Small intestine (tissue), 7 donors: ENCODE data around the gene ELP5. TPM values are rescaled to one million over a fixed set of nuclear protein-coding genes. Genes with fewer than 3 reads are reported as not detected.
A peak's percentile ranks its signal among the peaks of the same experiment; 100 is the strongest.

Experiments
- DNase-seq, 2 donors: peaks; one replicate each; pipeline versions ENCODE4 v3.0.0 to v3.0.0-alpha.2; 2013
- FAIRE-seq: peaks from 2 replicates; lab custom pipeline; 2012; peaks lifted over from hg19 to GRCh38; lab: Jason Lieb, UNC
- H3K27ac ChIP-seq, 3 donors: one replicate each; pipeline ENCODE4 v1.5.1; 2013; ENCODE audit warnings: low read length in 2 of 3, mild to moderate bottlenecking in 2 of 3, control low read depth in 1 of 3, inconsistent platforms in 1 of 3, low read depth in 1 of 3, moderate library complexity in 1 of 3
- H3K27me3 ChIP-seq, 3 donors: one replicate each; pipeline ENCODE4 v1.6.1; 2013; ENCODE audit warnings: low read length in 3 of 3, inconsistent platforms in 1 of 3; ENCODE audit not compliant: control insufficient read depth in 3 of 3, insufficient read depth in 3 of 3
- H3K36me3 ChIP-seq, 3 donors: one replicate each; pipeline ENCODE4 v1.6.1; 2013; ENCODE audit warnings: low read length in 3 of 3, inconsistent platforms in 1 of 3, low read depth in 1 of 3, mild to moderate bottlenecking in 1 of 3, moderate library complexity in 1 of 3; ENCODE audit not compliant: control insufficient read depth in 3 of 3, insufficient read depth in 2 of 3
- H3K4me1 ChIP-seq, 3 donors: one replicate each; pipeline ENCODE4 v1.6.1; 2013; ENCODE audit warnings: low read length in 2 of 3, inconsistent platforms in 1 of 3, low read depth in 1 of 3, mild to moderate bottlenecking in 1 of 3, moderate library complexity in 1 of 3; ENCODE audit not compliant: control insufficient read depth in 3 of 3, insufficient read depth in 2 of 3
- H3K4me3 ChIP-seq, 3 donors: one replicate each; pipeline ENCODE4 v1.5.1; 2013; ENCODE audit warnings: low read length in 3 of 3, control low read depth in 1 of 3, inconsistent platforms in 1 of 3, low read depth in 1 of 3, mild to moderate bottlenecking in 1 of 3, moderate library complexity in 1 of 3
- H3K9me3 ChIP-seq, 2 donors: one replicate each; pipeline ENCODE4 v1.6.1; 2013; ENCODE audit warnings: low read depth in 1 of 2, low read length in 1 of 2; ENCODE audit not compliant: control insufficient read depth in 2 of 2, insufficient read depth in 1 of 2
- WGBS, 3 donors: extraction: QIAGEN DNeasy Blood & Tissue Kit; methylation state at CpG; one replicate each; pipeline ENCODE4 v1.1.7; 2013; 5-methylcytosine and 5-hydroxymethylcytosine counted together
- polyA plus RNA-seq, 4 donors: library from polyadenylated mRNA; stranded (reverse) in 3 of 4; unstranded in 1 of 4; fragments of 200-250 nt in 3 of 4; fragments of 120-200 nt in 1 of 4; gene quantifications; one replicate each; pipeline versions ENCODE4 v1.2.1 to v1.2.3, GENCODE V29; 2013
- donor health status: healthy with polysubstance abuse.
- donor health status: control.
- donor health status: control.
- donor health status: Bipolar disorder and iron deficiency.
- donor health status: healthy.

Gene ELP5
- polyA plus RNA-seq, 4 donors: 31.3 to 84.6 (median 45.4) TPM

DNA sequence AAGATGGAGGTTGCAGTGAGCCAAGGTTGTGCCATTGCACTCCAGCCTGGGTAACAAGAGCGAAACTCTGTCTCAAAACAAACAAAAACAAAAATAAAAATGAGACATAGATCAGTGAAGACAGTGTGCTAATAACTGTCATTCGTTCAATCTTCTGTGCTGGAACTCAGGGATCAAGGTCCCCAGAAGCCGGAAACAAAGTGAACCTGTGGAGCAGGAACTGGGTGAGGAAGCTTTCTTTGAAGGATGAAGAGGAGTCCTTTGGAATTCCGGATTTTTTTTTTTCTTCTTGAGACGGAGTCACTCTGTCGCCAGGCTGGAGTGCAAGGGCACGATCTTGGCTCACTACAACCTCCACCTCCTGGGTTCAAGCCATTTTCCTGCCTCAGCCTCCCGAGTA, 27.4 kb downstream of the ELP5 start:
- Histone ChIP-seq H3K36me3 (no peaks in the 10 kb centered on the region), H3K27me3 (peaks cover 0 to 17% (median 0%) of the 10 kb centered on the region in 3 donors), H3K27ac (peak overlapping the region; percentile 44 to 82 (median 76)), H3K9me3 (no peaks in the 10 kb centered on the region), H3K4me1 (peaks cover 0 to 30% (median 0%) of the 10 kb centered on the region in 3 donors), H3K4me3 (no peak overlapping the region)
- WGBS, 3 donors: 15 to 64% (median 37%) methylated on average over 8 of the region's 8 CpGs
- DNase-seq: peak; percentile 73 to 91
- FAIRE-seq: no peak

DNA sequence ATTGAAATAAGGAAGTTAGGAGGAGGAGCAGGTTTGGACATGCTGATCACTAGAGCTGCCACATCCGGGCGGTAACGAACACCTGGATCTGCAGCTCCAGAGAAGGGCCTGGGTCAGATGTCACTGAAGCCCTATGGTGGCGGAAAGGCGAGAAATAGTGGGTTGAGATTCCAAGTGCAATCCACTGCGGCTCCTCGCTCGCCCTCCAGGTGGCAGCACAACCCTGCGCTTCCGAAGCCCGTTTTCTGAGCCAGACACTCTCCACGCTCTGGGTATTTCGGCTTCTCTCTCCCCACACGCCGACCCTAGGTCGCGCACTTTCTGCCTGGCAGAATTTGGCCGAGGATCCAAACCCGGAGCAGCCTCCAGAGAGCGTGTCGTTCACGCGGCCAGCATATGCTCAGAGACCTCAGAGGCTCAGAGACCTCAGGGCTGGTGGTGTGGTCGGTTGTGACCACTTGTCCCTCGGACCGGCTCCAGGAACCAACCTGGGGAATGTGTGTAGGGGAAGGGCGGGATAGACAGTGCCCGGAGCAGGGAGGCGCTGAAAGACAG, 28.6 kb downstream of the ELP5 start:
- 0 to 1% (median 1%) methylated on average over 27 to 29 of the region's 29 CpGs for WGBS, 3 donors
- H3K27me3 ChIP-seq: peaks cover 0 to 17% (median 0%) of the 10 kb centered on the region in 3 donors
- DNase-seq (peak; percentile 81 to 92), FAIRE-seq (no peak)
- peaks cover 0 to 30% (median 0%) of the 10 kb centered on the region in 3 donors for H3K4me1 ChIP-seq
- peak overlapping the region in 2 of 3 donors; percentile 44 to 48 for H3K4me3 ChIP-seq
- H3K36me3 ChIP-seq: no peaks in the 10 kb centered on the region
- H3K9me3 ChIP-seq: no peaks in the 10 kb centered on the region
- peak overlapping the region; percentile 6 to 82 (median 76) for H3K27ac ChIP-seq

DNA sequence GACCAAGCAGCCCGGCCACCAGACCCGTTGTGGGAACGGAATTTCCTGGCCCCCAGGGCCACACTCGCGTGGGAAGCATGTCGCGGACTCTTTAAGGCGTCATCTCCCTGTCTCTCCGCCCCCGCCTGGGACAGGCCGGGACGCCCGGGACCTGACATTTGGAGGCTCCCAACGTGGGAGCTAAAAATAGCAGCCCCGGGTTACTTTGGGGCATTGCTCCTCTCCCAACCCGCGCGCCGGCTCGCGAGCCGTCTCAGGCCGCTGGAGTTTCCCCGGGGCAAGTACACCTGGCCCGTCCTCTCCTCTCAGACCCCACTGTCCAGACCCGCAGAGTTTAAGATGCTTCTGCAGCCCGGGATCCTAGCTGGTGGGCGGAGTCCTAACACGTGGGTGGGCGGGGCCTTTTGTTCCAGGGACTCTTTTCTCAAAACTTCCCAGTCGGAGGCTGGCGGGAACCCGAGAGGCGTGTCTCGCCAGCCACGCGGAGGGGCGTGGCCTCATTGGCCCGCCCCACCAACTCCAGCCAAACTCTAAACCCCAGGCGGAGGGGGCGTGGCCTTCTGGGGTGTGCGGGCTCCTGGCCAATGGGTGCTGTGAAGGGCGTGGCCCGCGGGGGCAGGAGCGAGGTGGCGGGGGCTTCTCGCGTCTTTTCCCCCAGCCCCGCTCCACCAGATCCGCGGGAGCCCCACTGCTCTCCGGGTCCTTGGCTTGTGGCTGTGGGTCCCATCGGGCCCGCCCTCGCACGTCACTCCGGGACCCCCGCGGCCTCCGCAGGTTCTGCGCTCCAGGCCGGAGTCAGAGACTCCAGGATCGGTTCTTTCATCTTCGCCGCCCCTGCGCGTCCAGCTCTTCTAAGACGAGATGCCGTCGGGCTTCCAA, 29.3 kb downstream of the ELP5 start, which contains the start of gene SLC2A4:
Gene SLC2A4 (plus strand): TSS at position 645 of the 879 bp plus-strand sequence. CDS start 217 bp downstream, at position 862.
- no peak for FAIRE-seq
- H3K27ac ChIP-seq: peak within 1 kb of the TSS in 2 of 3 donors; percentile 6 to 82
- peak; percentile 94 to 97 for DNase-seq
- 0 to 1% (median 0%) methylated on average over 50 to 71 of the region's 71 CpGs for WGBS, 3 donors
- H3K9me3 ChIP-seq: no peaks in the 10 kb centered on the region
- H3K4me1 ChIP-seq: peaks cover 0 to 30% (median 0%) of the 10 kb centered on the region in 3 donors
- H3K36me3 ChIP-seq: no peaks in the 10 kb centered on the region
- peak within 1 kb of the TSS in 2 of 3 donors; percentile 44 to 48 for H3K4me3 ChIP-seq
- peaks cover 0 to 17% (median 0%) of the 10 kb centered on the region in 3 donors for H3K27me3 ChIP-seq

DNA sequence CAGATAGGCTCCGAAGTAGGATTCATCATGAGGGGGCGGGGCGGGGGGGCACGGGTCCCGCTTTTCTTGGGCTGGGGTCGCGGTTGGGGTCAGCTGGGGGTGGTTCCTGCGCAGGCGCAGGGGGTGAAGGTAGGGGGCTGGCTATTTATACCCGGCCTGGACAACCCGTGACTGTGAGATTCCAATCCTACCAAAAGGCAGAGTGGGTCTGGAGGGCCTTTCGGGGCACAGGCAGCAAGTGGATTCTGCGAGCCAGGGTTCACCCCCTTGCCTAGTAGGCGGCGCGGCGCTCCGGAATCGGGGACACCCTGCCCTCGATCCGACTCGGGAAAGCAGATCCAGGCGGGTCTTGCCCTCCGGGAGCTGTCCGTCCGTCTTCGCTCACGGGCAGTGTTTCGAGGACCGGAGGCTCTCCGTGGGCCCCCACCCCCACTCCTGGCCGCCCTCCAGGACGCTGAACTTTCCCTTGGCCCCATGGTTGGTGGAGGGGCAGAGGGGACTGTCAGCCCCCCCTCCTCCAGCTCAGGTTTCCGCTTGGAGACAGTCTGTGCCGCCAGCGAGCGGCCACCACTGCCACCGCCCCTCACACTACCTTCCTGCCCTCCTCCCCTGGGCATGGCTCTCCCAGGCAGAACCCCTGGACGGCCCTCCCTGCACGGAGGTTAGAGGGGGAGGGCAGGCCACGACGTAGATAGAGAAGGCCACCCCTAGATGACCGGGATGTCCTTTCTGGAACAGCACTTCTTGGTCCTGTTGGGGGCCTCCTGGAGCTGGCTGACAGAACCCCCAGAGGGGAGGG, 30.1 kb downstream of the ELP5 start:
- H3K4me3 ChIP-seq: peak overlapping the region in 2 of 3 donors; percentile 44 to 48
- H3K4me1 ChIP-seq: peaks cover 0 to 30% (median 0%) of the 10 kb centered on the region in 3 donors
- H3K27ac ChIP-seq: peak overlapping the region in 1 of 3 donors; percentile 22
- 4 to 7% (median 6%) methylated on average over 35 to 43 of the region's 43 CpGs for WGBS, 3 donors
- DNase-seq (peak in 1 of 2 donors; percentile 37), FAIRE-seq (no peak)
- H3K9me3 ChIP-seq: no peaks in the 10 kb centered on the region
- H3K27me3 ChIP-seq: peaks cover 0 to 17% (median 0%) of the 10 kb centered on the region in 3 donors
- no peaks in the 10 kb centered on the region for H3K36me3 ChIP-seq

DNA sequence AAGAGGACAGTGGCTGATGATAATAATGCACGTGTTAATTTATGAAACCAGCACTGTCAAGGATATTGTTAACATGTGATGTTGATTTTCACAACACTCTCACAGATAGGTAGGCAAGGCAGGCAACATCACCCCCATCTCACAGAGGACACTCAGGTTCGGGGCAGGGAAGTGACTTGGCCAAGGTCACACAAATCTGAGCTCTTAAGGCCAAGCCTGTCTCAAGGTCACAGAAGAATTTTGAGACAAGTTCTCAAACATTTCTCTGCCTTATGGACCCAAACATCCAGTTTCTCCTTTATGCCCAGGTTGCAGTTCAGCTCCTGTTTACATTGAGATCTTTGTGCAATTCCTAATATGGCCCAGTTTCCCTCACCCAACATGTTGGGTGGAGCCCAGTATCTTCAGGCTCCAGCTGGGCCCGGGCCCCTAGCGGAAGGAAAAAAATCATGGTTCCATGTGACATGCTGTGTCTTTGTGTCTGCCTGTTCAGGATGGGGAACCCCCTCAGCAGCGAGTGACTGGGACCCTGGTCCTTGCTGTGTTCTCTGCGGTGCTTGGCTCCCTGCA, 30.8 kb downstream of the ELP5 start:
- H3K4me3 ChIP-seq: no peak overlapping the region
- no peaks in the 10 kb centered on the region for H3K36me3 ChIP-seq
- no peaks in the 10 kb centered on the region for H3K9me3 ChIP-seq
- FAIRE-seq (no peak), DNase-seq (no peak)
- WGBS, 3 donors: 53 to 56% (median 55%) methylated on average over 6 of the region's 6 CpGs
- H3K4me1 ChIP-seq: peaks cover 0 to 30% (median 0%) of the 10 kb centered on the region in 3 donors
- H3K27me3 ChIP-seq: peaks cover 0 to 17% (median 2%) of the 10 kb centered on the region in 3 donors
- H3K27ac ChIP-seq: no peak overlapping the region

DNA sequence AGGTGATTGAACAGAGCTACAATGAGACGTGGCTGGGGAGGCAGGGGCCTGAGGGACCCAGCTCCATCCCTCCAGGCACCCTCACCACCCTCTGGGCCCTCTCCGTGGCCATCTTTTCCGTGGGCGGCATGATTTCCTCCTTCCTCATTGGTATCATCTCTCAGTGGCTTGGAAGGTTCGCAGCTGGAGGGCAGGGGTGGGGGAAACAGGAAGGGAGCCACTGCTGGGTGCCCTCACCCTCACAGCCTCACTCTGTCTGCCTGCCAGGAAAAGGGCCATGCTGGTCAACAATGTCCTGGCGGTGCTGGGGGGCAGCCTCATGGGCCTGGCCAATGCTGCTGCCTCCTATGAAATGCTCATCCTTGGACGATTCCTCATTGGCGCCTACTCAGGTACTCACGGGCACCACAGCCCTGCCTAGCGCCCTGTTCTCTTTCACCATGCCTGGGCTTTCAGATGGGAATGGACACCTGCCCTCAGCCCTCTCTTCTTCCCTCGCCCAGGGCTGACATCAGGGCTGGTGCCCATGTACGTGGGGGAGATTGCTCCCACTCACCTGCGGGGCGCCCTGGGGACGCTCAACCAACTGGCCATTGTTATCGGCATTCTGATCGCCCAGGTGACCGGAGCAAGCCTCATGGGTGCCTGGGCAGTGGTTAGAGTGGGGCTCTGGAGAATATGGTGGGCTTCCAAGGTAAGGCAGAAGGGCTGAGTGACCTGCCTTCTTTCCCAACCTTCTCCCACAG, 31.6 kb downstream of the ELP5 start:
- 85 to 87% (median 86%) methylated on average over 18 of the region's 18 CpGs for WGBS, 3 donors
- Histone ChIP-seq H3K9me3 (no peaks in the 10 kb centered on the region), H3K27me3 (peaks cover 0 to 17% (median 2%) of the 10 kb centered on the region in 3 donors), H3K4me1 (peaks cover 0 to 30% (median 0%) of the 10 kb centered on the region in 3 donors), H3K27ac (no peak overlapping the region), H3K36me3 (no peaks in the 10 kb centered on the region), H3K4me3 (no peak overlapping the region)
- DNase-seq (no peak), FAIRE-seq (no peak)

DNA sequence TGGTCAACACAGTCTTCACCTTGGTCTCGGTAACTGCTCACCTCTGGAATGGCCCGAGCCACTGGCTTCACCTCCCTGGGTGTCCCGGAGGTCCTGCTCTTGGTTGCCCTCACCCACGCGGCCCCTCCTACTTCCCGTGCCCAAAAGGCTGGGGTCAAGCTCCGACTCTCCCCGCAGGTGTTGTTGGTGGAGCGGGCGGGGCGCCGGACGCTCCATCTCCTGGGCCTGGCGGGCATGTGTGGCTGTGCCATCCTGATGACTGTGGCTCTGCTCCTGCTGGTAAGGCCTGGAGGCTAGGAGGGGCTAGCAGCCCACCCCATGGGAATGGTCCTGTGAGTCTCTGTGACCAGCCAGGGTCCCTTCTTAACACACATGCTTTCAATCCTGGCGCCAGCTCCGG, 32.9 kb downstream of the ELP5 start:
- peaks cover 0 to 26% (median 0%) of the 10 kb centered on the region in 3 donors for H3K4me1 ChIP-seq
- H3K27me3 ChIP-seq: peaks cover 0 to 17% (median 2%) of the 10 kb centered on the region in 3 donors
- H3K27ac ChIP-seq: no peak overlapping the region
- no peaks in the 10 kb centered on the region for H3K9me3 ChIP-seq
- no peaks in the 10 kb centered on the region for H3K36me3 ChIP-seq
- WGBS, 3 donors: 80 to 92% (median 87%) methylated on average over 16 of the region's 16 CpGs
- no peak for DNase-seq
- FAIRE-seq: no peak
- no peak overlapping the region for H3K4me3 ChIP-seq
